GM12892 (cell line): ENCODE data around the gene THUMPD2. TPM values are rescaled to one million over a fixed set of nuclear protein-coding genes. Genes with fewer than 3 reads are reported as not detected.
"Not testable (repeated sequence)": the region's sequence is repeated elsewhere in the genome, so short reads cannot be mapped to it uniquely, and the experiment has no call there.

Experiments used
- DNase-seq: peaks from one replicate; pipeline ENCODE4 v3.0.0; 2011; ENCODE audit not compliant: insufficient read length
- FAIRE-seq: peaks from 2 replicates; lab custom pipeline; 2011; peaks lifted over from hg19 to GRCh38; lab: Jason Lieb, UNC
- POLR2A ChIP-seq: IDR thresholded peaks from 2 replicates; pipeline ENCODE4 v1.6.1; 2011; ENCODE audit warnings: low read depth, low read length, control low read depth
- POLR2AphosphoS5 ChIP-seq: IDR thresholded peaks from 2 replicates; pipeline ENCODE4 v1.6.1; 2011; ENCODE audit warnings: low read depth, low read length, control low read depth
- TAF1 ChIP-seq: IDR thresholded peaks from 2 replicates; pipeline ENCODE4 v1.6.1; 2011; ENCODE audit warnings: low read depth, mild to moderate bottlenecking, control low read depth, low read length, borderline replicate concordance
- polyA plus RNA-seq: library from polyadenylated mRNA; unstranded; fragments of >200 nt; gene quantifications from one replicate; pipeline ENCODE4 v1.2.1, GENCODE V29; 2012; ENCODE audit warnings: missing spikeins, inconsistent platforms; ENCODE audit not compliant: missing spikeins

Gene THUMPD2
- polyA plus RNA-seq: 11.8 TPM

GRCh38 chr2:39778775-39779340 is at the start of gene THUMPD2:
THUMPD2 (minus strand) TSS chr2:39779258; CDS start chr2:39779239, 19 bp downstream.
- DNase-seq: peak; percentile 68
- peak; percentile 88 for FAIRE-seq
- TF ChIP-seq TAF1 (peak; percentile 59), POLR2A (peak; percentile 95), POLR2AphosphoS5 (peak; percentile 86)

DNA sequence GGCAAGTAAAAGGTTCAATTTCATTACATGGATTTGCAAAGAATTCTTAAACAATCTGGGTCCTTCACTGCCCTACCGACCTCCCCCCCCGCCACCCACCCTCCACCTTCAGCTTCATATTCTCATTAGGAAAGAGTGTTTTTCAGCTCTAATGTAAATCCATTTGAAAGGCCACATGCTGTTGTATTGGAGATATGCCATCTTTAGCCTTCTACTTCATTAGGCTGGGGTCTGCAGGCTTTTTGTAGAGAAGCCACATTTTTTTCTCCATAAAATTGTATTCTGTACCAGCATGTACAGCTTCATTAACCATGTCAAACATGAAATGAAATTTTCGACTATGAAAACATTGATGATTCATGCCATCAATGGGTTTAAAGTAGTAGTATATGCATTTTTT is 42.8 kb upstream of the THUMPD2 start:
- TF ChIP-seq TAF1: no peak
- no peak for TF ChIP-seq POLR2AphosphoS5
- TF ChIP-seq POLR2A: no peak
- FAIRE-seq (no peak), DNase-seq (no peak)

- no peak for TF ChIP-seq POLR2AphosphoS5
- TF ChIP-seq TAF1: no peak
- TF ChIP-seq POLR2A: no peak
- FAIRE-seq (no peak), DNase-seq (no peak)
Measured at GRCh38 chr2:39816845-39817244, 37.8 kb upstream of the THUMPD2 start.

GRCh38 chr2:39816428-39816827 is 37.4 kb upstream of the THUMPD2 start:
- FAIRE-seq: no peak
- no peak for TF ChIP-seq TAF1
- no peak for TF ChIP-seq POLR2AphosphoS5
- TF ChIP-seq POLR2A: no peak

DNA sequence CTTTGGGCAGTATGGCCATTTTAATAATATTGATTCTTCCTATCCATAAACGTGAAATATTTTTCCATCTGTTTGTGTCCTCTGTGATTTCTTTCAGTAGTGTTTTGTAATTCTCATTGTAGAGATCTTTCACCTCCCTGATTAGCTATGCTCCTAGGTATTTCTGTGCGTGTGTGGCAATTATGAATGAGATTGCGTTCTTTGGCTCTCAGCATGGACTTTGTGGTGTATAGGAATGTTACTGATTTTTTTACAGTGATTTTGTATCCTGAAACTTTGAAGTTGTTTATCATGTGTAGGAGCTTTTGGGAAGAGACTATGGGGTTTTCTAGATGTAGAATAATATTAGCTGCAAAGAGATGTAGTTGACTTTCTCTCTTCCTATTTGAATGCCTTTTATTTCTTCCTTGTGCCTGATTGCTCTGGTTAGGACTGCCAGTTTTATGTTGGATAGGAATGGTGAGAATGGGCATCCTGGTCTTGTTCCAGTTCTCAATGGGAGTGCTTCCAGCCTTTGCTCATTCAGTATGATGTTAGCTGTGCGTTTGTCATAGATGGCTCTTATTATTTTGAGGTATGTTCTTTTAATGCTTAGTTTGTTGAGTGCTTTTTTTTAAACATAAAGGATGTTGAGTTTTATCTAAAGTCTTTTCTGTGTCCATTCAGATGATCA is 27.0 kb upstream of the THUMPD2 start:
- FAIRE-seq: no peak
- TF ChIP-seq POLR2AphosphoS5 (no peak), POLR2A (no peak), TAF1 (no peak)
- DNase-seq: no peak

More at GRCh38 chr2:39816428-39816827, 37.4 kb upstream of the THUMPD2 start:
- no peak for DNase-seq

DNA sequence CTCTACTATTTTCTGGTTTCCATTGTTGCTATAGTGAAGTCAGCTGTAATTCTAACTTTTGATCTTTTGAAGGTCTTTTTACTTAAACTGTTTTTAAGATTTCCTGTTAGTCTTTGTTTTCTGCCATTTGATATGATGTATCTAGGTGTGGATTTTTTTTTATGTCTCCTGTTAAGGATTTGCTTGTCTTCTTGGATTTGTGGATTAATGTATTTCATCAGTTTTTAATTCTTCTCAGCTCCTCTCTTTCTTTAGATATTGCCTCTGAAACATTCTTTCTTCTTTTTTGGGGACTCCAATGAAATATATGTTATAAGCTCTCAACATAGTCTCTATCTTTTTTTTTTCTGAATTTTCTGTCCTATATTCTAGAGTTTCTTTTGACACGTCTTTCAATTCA is 24.8 kb upstream of the THUMPD2 start:
- FAIRE-seq: no peak
- TF ChIP-seq POLR2AphosphoS5 (no peak), POLR2A (no peak), TAF1 (no peak)
- DNase-seq: no peak

DNA sequence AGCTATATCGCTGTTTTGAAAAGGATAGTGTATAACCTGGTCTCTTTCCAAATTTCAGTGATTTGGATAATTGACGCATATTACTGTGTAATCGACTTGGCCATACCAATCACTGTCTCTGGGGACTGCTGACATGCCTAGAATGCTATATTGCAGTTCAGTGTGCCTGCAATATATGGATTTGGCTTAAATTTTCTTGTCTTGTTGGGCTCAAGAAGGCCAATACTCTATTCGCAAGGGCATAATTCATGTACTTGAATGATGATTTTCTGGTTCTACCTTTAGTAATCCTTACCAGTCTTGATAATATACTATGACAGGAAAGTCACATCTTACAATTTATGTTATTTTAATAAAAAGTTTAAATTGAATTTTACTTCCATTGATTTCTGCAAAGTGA is 21.7 kb upstream of the THUMPD2 start:
- no peak for DNase-seq
- TF ChIP-seq TAF1 (no peak), POLR2AphosphoS5 (no peak), POLR2A (no peak)
- no peak for FAIRE-seq

DNA sequence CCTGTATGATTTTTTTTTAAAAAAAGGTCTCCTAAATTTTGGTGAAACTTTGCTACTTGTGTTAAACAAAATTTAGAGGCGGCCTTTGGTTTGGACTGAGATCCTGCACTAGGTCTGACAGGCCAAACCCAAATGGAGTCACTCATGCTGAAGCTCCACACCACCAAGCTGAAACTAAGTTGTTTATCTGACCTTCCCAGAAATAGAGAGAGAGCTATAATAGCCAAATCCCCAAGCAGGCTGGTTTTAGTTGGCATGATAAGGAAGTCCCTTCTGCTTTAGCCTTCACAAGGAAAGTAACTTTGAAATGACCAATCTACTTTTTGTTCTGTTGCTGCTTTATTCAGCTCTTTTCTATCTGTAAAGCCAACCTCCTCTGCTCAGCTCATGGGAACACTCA is 17.1 kb upstream of the THUMPD2 start:
- no peak for DNase-seq
- no peak for TF ChIP-seq POLR2AphosphoS5
- no peak for TF ChIP-seq TAF1
- TF ChIP-seq POLR2A: no peak
- FAIRE-seq: no peak

DNA sequence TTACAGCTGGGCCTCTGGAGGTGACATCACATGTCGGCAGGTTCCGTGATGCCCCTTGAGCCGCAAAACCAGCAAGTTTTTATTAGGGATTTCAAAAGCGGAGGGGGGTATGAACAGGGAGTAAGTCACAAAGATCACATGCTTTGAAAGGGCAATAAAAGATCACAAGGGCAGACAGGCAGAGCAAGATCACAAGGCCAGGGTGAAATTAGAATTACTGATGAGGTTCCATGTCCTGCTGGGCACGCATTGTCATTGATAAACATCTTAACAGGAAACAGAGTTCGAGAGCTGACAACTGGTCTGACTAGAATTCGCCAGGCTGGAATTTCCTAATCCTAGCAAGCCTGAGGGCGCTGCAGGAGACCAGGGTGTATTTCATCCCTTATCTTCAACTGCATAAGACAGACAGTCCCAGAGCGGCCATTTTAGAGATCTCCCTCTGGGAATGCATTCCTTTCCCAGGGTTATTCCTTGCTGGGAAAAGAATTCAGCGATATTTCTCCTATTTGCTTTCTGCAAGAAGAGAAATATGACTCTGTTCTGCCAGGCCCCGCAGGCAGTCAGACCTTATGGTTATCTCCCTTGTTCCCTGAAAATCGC is 11.3 kb upstream of the THUMPD2 start:
- FAIRE-seq, DNase-seq: not testable (repeated sequence)

DNA sequence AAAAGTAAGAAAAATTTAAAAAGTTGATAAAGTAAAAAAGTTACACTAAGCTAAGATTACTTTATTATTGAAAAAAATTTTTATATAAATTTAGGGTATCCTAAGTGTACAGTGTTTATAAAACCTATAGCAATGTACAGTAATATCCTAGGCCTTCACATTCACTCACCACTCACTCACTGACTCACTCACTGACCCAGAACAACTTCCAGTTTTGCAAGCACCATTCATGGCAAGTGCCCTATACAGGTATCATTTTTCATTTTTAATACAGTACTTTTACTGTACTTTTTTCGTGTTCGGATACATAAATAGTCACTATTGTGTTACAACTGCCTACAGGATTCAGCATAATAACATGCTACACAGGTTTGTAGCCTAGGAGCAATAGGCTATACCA is 8.9 kb upstream of the THUMPD2 start:
- DNase-seq: no peak
- no peak for FAIRE-seq
- no peak for TF ChIP-seq POLR2AphosphoS5
- no peak for TF ChIP-seq POLR2A
- no peak for TF ChIP-seq TAF1

- no peak for FAIRE-seq
- no peak for DNase-seq
- TF ChIP-seq POLR2A (no peak), POLR2AphosphoS5 (no peak), TAF1 (no peak)
Measured at GRCh38 chr2:39786761-39787522, 7.9 kb upstream of the THUMPD2 start.

DNA sequence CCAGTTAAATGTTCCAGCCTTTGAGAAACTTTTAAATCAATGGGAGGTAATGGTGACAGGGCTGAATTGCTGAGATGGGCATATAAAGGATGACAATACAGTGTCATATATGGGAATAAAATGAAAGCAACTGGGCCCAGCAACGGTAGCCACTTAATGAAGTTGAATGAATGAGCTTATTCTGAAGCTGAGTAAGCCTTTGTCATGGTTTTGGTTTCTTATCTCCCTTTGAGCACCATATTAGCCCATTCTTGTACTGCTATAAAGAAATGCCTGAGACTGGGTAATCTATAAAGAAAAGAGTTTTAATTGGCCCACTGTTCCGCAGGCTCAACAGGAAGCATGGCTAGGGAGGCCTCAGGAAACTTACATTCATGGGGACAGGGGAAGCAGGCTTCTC is 3.5 kb upstream of the THUMPD2 start:
- FAIRE-seq: no peak

More for the DNA sequence above, 3.5 kb upstream of the THUMPD2 start:
- DNase-seq: no peak
- TF ChIP-seq POLR2A: no peak
- TF ChIP-seq POLR2AphosphoS5: no peak
- TF ChIP-seq TAF1: no peak
